AG04450 (cell line): Measurements from ENCODE around the gene SNCB. TPM values are rescaled to one million over a fixed set of nuclear protein-coding genes. Genes with fewer than 3 reads are reported as not detected.
A peak's percentile ranks its signal among the peaks of the same experiment; 100 is the strongest.
"Not testable (repeated sequence)": the region's sequence is repeated elsewhere in the genome, so short reads cannot be mapped to it uniquely, and the experiment has no call there.

ENCODE experiments used
- CTCF ChIA-PET: fragments of 300-600, 350-600 bp; formaldehyde crosslinking; extraction: SDS; loops from one replicate; lab custom pipeline; 2022; ENCODE audit warnings: antibody characterized with exemption, inconsistent platforms; lab: Charles Lee
- POLR2A ChIA-PET: fragments of 350-600 bp; formaldehyde crosslinking; extraction: SDS; loops from one replicate; lab custom pipeline; 2021; ENCODE audit warnings: antibody characterized with exemption, inconsistent platforms; lab: Yijun Ruan, JAX
- DNase-seq: peaks from one replicate; pipeline ENCODE4 v3.0.0-alpha.2; 2011; ENCODE audit warnings: low read depth, low spot score
- H3K27ac ChIP-seq: one replicate; pipeline ENCODE4 v1.5.1; 2012; ENCODE audit warnings: low read depth, low read length, control low read depth
- H3K27me3 ChIP-seq: one replicate; pipeline ENCODE4 v1.6.0; 2012; ENCODE audit warnings: low read length; ENCODE audit not compliant: control insufficient read depth, insufficient read depth
- H3K4me3 ChIP-seq: 2 replicates; pipeline ENCODE4 v1.5.1; 2011; ENCODE audit warnings: mild to moderate bottlenecking, low read depth, low read length, control low read depth
- H3K9me3 ChIP-seq: 2 replicates; pipeline ENCODE4 v1.5.1; 2012; ENCODE audit warnings: low read length; ENCODE audit not compliant: control insufficient read depth, insufficient read depth
- CTCF ChIP-seq: IDR thresholded peaks from 2 replicates; pipeline ENCODE4 v1.5.1; 2011; ENCODE audit warnings: low read depth, low read length, control low read depth, inconsistent platforms
- polyA plus RNA-seq: library from polyadenylated mRNA; depleted of rRNA; stranded (reverse); fragments of >200 nt; gene quantifications from 2 replicates; pipeline ENCODE4 v1.2.3, GENCODE V29; 2011

Gene SNCB
- polyA plus RNA-seq, 1 experiment = 0.17 TPM

- POLR2A ChIA-PET = no interaction called here
- CTCF ChIA-PET = interaction anchor here (1.4 to 1.6 kb wide), 3 partner anchors 31 to 55 kb away, joined by 4 to 5 read pairs (median 4); no protein-coding TSS in a partner anchor
- TF ChIP-seq CTCF = no peak
- no peak for DNase-seq
- Histone ChIP-seq H3K4me3 (no peak overlapping the region), H3K27ac (peak overlapping the region; percentile 11), H3K27me3 (no peaks in the 10 kb centered on the region), H3K9me3 (no peaks in the 10 kb centered on the region)
Observed at GRCh38 chr5:176606032-176606431, 24.3 kb downstream of the SNCB start.

- no peak for TF ChIP-seq CTCF
- H3K27me3 ChIP-seq = no peaks in the 10 kb centered on the region
- no peak overlapping the region for H3K4me3 ChIP-seq
- ChIA-PET CTCF (interaction anchor here (1.7 kb wide), 1 partner anchor 29 kb away, joined by 5 read pairs; no protein-coding TSS in a partner anchor), POLR2A (no interaction called here)
- H3K27ac ChIP-seq = no peak overlapping the region
- no peaks in the 10 kb centered on the region; the same call in 1 of the 2 replicates for H3K9me3 ChIP-seq
- no peak for DNase-seq
Observed at GRCh38 chr5:176603091-176603490, 27.2 kb downstream of the SNCB start.

GRCh38 chr5:176601901-176602482, 28.3 kb downstream of the SNCB start:
- no peak for DNase-seq
- no peaks in the 10 kb centered on the region for H3K27me3 ChIP-seq
- POLR2A ChIA-PET = no interaction called here
- H3K4me3 ChIP-seq = no peak overlapping the region
- CTCF ChIA-PET = interaction anchor here (1.7 kb wide), 1 partner anchor 28 kb away, joined by 5 read pairs; no protein-coding TSS in a partner anchor
- no peak overlapping the region for H3K27ac ChIP-seq
- H3K9me3 ChIP-seq = no peaks in the 10 kb centered on the region; the same call in 1 of the 2 replicates
- TF ChIP-seq CTCF = no peak

- H3K27me3 ChIP-seq, DNase-seq, CTCF ChIA-PET, POLR2A ChIA-PET, H3K9me3 ChIP-seq, H3K27ac ChIP-seq, H3K4me3 ChIP-seq: not testable (repeated sequence)
Observed at GRCh38 chr5:176599749-176600430, 30.4 kb downstream of the SNCB start.

- no peak overlapping the region for H3K4me3 ChIP-seq
- POLR2A ChIA-PET = no interaction called here
Observed at GRCh38 chr5:176597417-176598389, 32.6 kb downstream of the SNCB start.

More at GRCh38 chr5:176597417-176598389, 32.6 kb downstream of the SNCB start:
- Histone ChIP-seq H3K9me3 (no peaks in the 10 kb centered on the region; the same call in 1 of the 2 replicates), H3K27me3 (no peaks in the 10 kb centered on the region), H3K27ac (no peak overlapping the region)
- no peak for DNase-seq
- CTCF ChIA-PET = interaction anchor here (1.2 kb wide), 1 partner anchor 24 kb away, joined by 3 read pairs; no protein-coding TSS in a partner anchor
- no peak for TF ChIP-seq CTCF
